GM21381 (cell line): ENCODE data around the gene PTPRM.

ENCODE experiments used
- ATAC-seq: cut with Tn5 transposase; IDR thresholded peaks from one replicate; pipeline ENCODE4 v1.9.1; 2021; ENCODE audit warnings: mild to moderate bottlenecking, moderate library complexity; ENCODE audit not compliant: unreplicated experiment

The PTPRM gene

DNA sequence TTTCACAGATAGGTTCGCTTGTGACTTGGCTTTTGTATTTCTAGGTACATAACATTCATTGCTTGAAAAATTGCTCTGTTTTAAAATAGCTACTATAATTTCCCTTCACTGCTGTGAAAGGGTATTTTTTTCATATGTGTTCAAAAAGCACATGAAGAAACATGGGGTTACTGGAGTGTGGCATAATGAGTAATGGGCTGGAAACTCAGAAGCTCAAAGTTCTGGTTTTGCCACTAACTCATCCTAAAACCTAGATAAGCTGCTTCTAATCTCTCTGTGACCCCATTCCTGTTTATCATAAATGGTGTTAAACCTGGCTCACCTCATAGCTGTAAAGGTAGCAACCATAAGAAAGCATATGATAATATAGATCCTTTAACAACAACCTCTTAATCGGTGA is 319.3 kb downstream of the PTPRM start:
- ATAC-seq: no peak

- ATAC-seq: no peak
These were observed 322.4 kb downstream of the PTPRM start for GRCh38 chr18:7889515-7889914.

- ATAC-seq: no peak
These were observed 323.0 kb downstream of the PTPRM start for GRCh38 chr18:7890075-7890474.

DNA sequence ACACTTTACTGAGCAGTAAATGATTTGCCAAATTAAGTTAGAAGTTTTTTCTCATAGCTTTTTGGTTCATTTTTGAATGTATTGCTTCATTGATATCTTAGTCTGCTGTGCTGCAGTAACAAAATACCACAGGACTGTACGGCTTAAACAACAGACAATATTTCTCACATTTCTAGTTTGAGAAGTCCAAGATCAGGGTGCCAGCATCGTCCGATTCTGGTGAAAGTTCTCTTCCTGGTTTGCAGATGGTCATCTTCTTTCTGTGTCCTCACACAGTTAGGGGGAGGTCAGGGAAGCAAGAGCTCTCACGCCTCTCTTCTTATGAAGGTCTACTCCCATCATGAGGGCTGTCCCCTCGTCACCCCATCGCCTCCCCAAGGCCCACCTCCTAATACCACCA is 325.4 kb downstream of the PTPRM start:
- no peak for ATAC-seq

DNA sequence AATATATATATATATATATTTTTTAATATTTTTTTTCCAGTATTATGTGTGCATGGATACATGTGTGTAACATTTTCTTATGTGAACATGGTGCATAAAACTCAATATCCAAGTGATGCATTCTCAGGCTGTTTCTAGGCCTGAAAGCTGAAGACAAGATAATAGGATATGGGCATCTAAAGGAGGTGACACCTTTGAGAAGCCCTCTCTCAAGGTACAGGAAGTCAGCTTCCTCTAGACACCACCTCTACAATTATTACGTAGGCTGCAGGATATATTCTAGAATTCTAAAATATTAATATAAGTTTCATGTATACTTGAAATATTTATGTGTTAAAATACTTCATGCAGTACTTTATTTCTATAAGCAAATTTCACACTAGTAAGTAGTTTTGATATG is 327.5 kb downstream of the PTPRM start:
- ATAC-seq: no peak

GRCh38 chr18:7895346-7895745 is 328.2 kb downstream of the PTPRM start:
- no peak for ATAC-seq

GRCh38 chr18:7896161-7896560 is 329.0 kb downstream of the PTPRM start:
- ATAC-seq: no peak

GRCh38 chr18:7896805-7897518 is 329.8 kb downstream of the PTPRM start:
- no peak for ATAC-seq

DNA sequence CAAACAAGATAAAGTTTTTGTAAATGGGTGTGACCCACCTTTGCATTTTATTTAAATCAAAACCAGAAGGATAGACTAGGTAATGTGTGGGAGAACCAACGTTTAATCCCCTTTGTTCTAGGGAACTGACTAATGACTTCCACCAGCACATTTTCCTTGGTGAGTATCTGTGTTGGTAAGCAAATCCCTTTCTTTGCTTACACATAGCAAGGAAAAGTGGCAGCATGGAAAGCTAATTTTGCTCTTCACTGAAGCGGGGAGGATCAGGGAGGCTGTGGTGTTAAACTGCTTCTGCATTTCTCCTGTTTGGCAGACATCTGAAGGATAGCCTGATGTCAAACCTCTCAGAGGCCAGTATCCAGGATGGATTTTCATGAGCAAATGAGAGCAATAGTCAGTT is 331.1 kb downstream of the PTPRM start:
- ATAC-seq: no peak

DNA sequence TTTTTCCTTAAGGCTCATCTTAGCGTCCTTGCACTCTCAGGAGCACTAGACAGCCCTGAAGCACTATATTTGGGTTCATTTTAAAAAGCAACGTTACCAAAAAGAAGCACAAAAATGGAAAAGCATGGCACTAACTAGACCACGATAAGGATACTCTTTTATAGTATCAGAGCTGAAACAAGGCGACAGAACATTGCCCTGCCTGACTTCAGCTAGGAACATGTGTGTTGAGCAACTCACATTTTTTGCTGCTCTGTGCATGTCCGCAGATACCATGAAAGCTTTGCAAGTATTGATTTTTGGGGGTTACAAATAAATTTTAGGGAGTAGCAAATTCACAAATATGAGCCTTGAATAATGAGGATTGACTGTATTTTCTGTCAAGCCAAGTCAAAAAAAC is 332.0 kb downstream of the PTPRM start:
- no peak for ATAC-seq

DNA sequence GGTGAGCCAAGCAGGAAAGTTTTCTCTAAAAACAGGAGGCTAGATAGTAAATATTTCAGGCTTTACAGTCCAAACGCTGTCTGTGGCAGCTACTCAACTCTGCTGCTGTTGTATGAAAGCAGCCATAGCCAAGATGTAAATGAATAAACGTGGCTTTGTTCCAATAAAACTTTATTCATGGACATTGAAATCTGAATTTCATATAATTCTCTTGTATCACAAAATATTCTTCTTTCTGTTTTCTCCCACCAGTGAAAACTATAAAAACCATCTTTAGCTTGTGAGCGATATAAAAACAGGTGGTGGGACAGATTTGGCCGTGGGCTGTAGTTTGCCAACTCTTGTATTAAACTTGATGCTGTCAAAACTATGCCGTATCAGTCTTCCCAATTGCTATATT is 333.0 kb downstream of the PTPRM start:
- no peak for ATAC-seq

GRCh38 chr18:7901657-7902056 is 334.5 kb downstream of the PTPRM start:
- no peak for ATAC-seq

GRCh38 chr18:7902399-7902839 is 335.3 kb downstream of the PTPRM start:
- no peak for ATAC-seq

DNA sequence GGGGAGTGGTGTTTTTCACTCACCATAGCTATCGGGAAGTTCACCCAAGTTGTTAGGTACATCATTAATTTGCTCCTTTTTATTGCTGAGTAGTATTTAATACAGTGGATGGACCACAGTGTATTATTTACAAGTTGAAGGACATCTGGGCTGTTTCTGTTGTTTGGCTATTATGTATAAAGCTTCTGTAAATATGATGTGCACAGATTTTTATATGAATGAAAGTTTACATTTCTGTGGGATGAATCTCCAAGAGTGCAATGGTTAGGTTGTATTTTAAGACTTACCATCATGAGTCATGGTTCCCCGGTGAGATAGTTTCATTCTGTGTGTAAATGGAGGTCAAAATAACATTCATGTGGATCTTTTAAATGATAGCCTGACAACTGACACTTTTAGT is 337.4 kb downstream of the PTPRM start:
- ATAC-seq: no peak

GRCh38 chr18:7908681-7909299 is 341.7 kb downstream of the PTPRM start:
- ATAC-seq: no peak

- no peak for ATAC-seq
These were observed 347.9 kb downstream of the PTPRM start for GRCh38 chr18:7914834-7915670.

- no peak for ATAC-seq
These were observed 351.6 kb downstream of the PTPRM start for GRCh38 chr18:7918701-7919100.

GRCh38 chr18:7919565-7919964 is 352.4 kb downstream of the PTPRM start:
- no peak for ATAC-seq

- ATAC-seq: no peak
These were observed 354.9 kb downstream of the PTPRM start for GRCh38 chr18:7921938-7922587.

DNA sequence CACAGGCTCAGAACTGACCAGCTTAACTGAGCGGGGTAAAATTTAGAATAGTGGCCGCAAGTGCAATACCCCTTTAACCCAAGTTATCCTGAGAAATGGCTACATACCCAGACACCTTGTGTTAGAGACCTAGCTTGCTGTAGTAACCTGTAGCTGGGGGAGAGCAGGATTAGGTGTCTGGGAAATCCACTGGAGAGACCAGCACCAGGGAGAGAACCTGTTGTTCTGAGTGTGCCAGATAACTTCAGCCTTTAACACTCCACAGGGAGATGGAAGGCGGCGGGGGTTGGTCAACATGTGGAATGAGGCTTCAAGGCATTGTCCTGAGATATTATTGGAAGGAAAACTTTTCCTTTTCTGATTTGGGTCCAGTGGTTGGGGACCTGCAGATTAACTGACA is 356.0 kb downstream of the PTPRM start:
- no peak for ATAC-seq

DNA sequence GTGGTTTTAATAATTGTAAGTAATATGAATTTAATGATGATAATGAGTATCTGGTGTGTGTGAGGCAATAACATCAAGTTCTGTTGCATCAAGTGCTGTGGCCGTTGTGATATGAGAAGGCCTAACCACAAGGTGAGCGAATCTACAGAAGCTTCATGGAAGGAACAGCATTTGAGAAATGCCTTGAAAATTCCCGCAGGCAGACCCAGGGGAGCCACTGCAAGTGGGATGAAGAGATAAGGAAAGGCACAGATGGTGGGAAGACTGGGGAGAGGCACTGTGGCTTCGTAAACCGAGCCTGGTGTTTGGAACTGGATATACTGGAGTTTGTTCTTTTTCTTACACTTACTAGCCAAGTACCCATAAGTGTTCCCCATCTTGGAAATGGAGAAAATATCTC is 357.5 kb downstream of the PTPRM start:
- no peak for ATAC-seq
